ENCODE data around the gene GNAS-AS1. TPM values are rescaled to one million over a fixed set of nuclear protein-coding genes. Genes with fewer than 3 reads are reported as not detected.
"Not testable (repeated sequence)": the region's sequence is repeated elsewhere in the genome, so short reads cannot be mapped to it uniquely, and the experiment has no call there.

The GNAS-AS1 gene
- total and polyA plus RNA-seq, 2 experiments from 2014 or later, result 12.3 to 15.0 TPM

- Histone ChIP-seq H3F3A (replicated peaks; ENCODE audit: low read depth) (0 out of 2 replicates have a peak, but pooled peaks cover 4% of the 10 kb centered on the region), H3K36me3 (ENCODE audit: insufficient read depth) (peaks cover 19% of the 10 kb centered on the region), H3K4me2 (no peak overlapping the region), H3K4me1 (ENCODE audit: insufficient read depth) (peaks cover 3% of the 10 kb centered on the region; the same call in 1 of the 2 replicates), H3K4me3 (no peak overlapping the region), H2AFZ (no peak overlapping the region), H3K79me2 (replicated peaks; ENCODE audit: insufficient read depth) (peaks cover 88% of the 10 kb centered on the region), H3K27ac (ENCODE audit: low read depth) (no peak overlapping the region), H3K9me2 (ENCODE audit: insufficient read depth) (0 out of 2 replicates have a peak, but pooled peaks cover 9% of the 10 kb centered on the region), H4K20me1 (replicated peaks; ENCODE audit: insufficient read depth) (peaks cover 38% of the 10 kb centered on the region), H3K27me3 (ENCODE audit: insufficient read depth) (no peaks in the 10 kb centered on the region)
- Mint-ChIP-seq H3K4me1 (peaks cover 10% of the 10 kb centered on the region; the same call in 2 of the 3 replicates), H3K27me3 (ENCODE audit: insufficient read depth, low read depth, poor library complexity) (peaks cover 3% of the 10 kb centered on the region), H3K9me3 (no peaks in the 10 kb centered on the region), H3K4me3 (no peak overlapping the region), H3K36me3 (ENCODE audit: low read depth) (peaks cover 76% of the 10 kb centered on the region), H3K27ac (no peak overlapping the region)
- ATAC-seq (no peak), DNase-seq (ENCODE audit: low spot score) (no peak)
- no peak for TF ChIP-seq ZNF462 (CRISPR knock-in tag; IDR thresholded peaks at IDR 0.05)
Observed at GRCh38 chr20:58829531-58829941, 21.2 kb downstream of the GNAS-AS1 start.

GRCh38 chr20:58828804-58829203, 21.9 kb downstream of the GNAS-AS1 start:
- H3K27me3 Mint-ChIP-seq (ENCODE audit: insufficient read depth, low read depth, poor library complexity); H3F3A ChIP-seq (replicated peaks; ENCODE audit: low read depth); H3K4me3 Mint-ChIP-seq; ATAC-seq; H3K9me2 ChIP-seq (ENCODE audit: insufficient read depth); H3K9me3 Mint-ChIP-seq; H3K27ac Mint-ChIP-seq; H2AFZ ChIP-seq; H3K27ac ChIP-seq (ENCODE audit: low read depth); H3K4me3 ChIP-seq; H3K4me1 ChIP-seq (ENCODE audit: insufficient read depth); DNase-seq (ENCODE audit: low spot score); H3K4me2 ChIP-seq; H3K27me3 ChIP-seq (ENCODE audit: insufficient read depth): not testable (repeated sequence)
- Mint-ChIP-seq H3K4me1 (peaks cover 11% of the 10 kb centered on the region; the same call in 2 of the 3 replicates), H3K36me3 (ENCODE audit: low read depth) (peaks cover 76% of the 10 kb centered on the region)
- peaks cover 39% of the 10 kb centered on the region for H4K20me1 ChIP-seq (replicated peaks; ENCODE audit: insufficient read depth)
- H3K79me2 ChIP-seq (replicated peaks; ENCODE audit: insufficient read depth), result peaks cover 82% of the 10 kb centered on the region
- H3K36me3 ChIP-seq (ENCODE audit: insufficient read depth), result peaks cover 14% of the 10 kb centered on the region
